Kidney (tissue), 14 donors: ENCODE results near the gene AK2. TPM values are rescaled to one million over a fixed set of nuclear protein-coding genes. Genes with fewer than 3 reads are reported as not detected.
"Not testable (repeated sequence)": the region's sequence is repeated elsewhere in the genome, so short reads cannot be mapped to it uniquely, and the experiment has no call there.

Experiments used
- DNase-seq, 5 donors: peaks; one replicate each; pipeline ENCODE4 v3.0.0-alpha.2; 2013 to 2020
- FAIRE-seq: peaks from 2 replicates; lab custom pipeline; 2012; peaks lifted over from hg19 to GRCh38; lab: Jason Lieb, UNC
- H3K27ac ChIP-seq, 2 donors: one replicate each; pipeline ENCODE4 v1.7.0; 2013; ENCODE audit warnings: low read depth in 2 of 2, low read length in 2 of 2, inconsistent platforms in 1 of 2
- H3K27me3 ChIP-seq: one replicate; pipeline ENCODE4 v1.7.1; 2013; ENCODE audit warnings: low read length, inconsistent platforms; ENCODE audit not compliant: control insufficient read depth, insufficient read depth
- H3K36me3 ChIP-seq, 3 donors: one replicate each; pipeline versions ENCODE4 v1.7.0 to v1.7.1; 2013; ENCODE audit warnings: low read length in 3 of 3, control low read depth in 1 of 3, inconsistent platforms in 1 of 3; ENCODE audit not compliant: insufficient read depth in 3 of 3, control insufficient read depth in 2 of 3
- H3K4me1 ChIP-seq, 3 donors: one replicate each; pipeline versions ENCODE4 v1.7.0 to v1.7.1; 2013; ENCODE audit warnings: low read length in 3 of 3, inconsistent platforms in 1 of 3, low read depth in 1 of 3; ENCODE audit not compliant: control insufficient read depth in 2 of 3, insufficient read depth in 2 of 3
- H3K4me3 ChIP-seq, 3 donors: one replicate each; pipeline versions ENCODE4 v1.7.0 to v1.8.1; 2013; ENCODE audit warnings: low read length in 3 of 3, control low read depth in 1 of 3, inconsistent platforms in 1 of 3
- H3K9ac ChIP-seq, 3 donors: one replicate each; pipeline versions ENCODE4 v1.7.0 to v1.7.1; 2013; ENCODE audit warnings: low read length in 3 of 3, control low read depth in 1 of 3, inconsistent platforms in 1 of 3
- H3K9me3 ChIP-seq, 3 donors: one replicate each; pipeline versions ENCODE4 v1.7.0 to v1.7.1; 2013; ENCODE audit warnings: low read length in 3 of 3, control low read depth in 1 of 3, inconsistent platforms in 1 of 3; ENCODE audit not compliant: control insufficient read depth in 2 of 3, insufficient read depth in 1 of 3
- intact Hi-C: fragments of 100-400 bp; cut with DNase I; formaldehyde crosslinking; loops from one replicate; pipeline ENCODE4 v1.11.1; 2022
- polyA plus RNA-seq: library from polyadenylated mRNA; stranded (reverse); fragments of 350-450 nt; fragmentation: Illumina TruSeq; extraction: RNeasy Lipid Tissue Mini Kit (QIAGEN cat#74804); gene quantifications from one replicate; pipeline ENCODE4 v1.2.3, GENCODE V29; 2014; ENCODE audit warnings: low read depth, low replicate concordance; ENCODE audit not compliant: insufficient read depth
- total RNA-seq: library from RNA; stranded (reverse); fragmentation: NEBNext Ultra II Directional; extraction: Animal tissue kit (Norgen Biotek cat#: 25700); gene quantifications from one replicate; pipeline ENCODE4 v1.2.1, GENCODE V29; 2021
- TF ChIP-seq, protein P1 (sequence below): IDR thresholded peaks from 3 replicates; pipeline ENCODE4 v1.5.1; 2012; ENCODE audit warnings: mild to moderate bottlenecking, moderate library complexity, borderline replicate concordance; ENCODE audit not compliant: insufficient read depth; ENCODE audit errors: extremely low read depth
- donor health status: control.
- donor health status: control.
- donor health status: control.
- donor health status: control.
- donor health status: control.
- donor health status: DM: yes; HTN: yes; CAD: no.
- donor health status: Normal renal cell carcinoma (clear cell type).

AK2 gene
- total and polyA plus RNA-seq, 2 donors from 2014 or later = 172 to 334 TPM

DNA sequence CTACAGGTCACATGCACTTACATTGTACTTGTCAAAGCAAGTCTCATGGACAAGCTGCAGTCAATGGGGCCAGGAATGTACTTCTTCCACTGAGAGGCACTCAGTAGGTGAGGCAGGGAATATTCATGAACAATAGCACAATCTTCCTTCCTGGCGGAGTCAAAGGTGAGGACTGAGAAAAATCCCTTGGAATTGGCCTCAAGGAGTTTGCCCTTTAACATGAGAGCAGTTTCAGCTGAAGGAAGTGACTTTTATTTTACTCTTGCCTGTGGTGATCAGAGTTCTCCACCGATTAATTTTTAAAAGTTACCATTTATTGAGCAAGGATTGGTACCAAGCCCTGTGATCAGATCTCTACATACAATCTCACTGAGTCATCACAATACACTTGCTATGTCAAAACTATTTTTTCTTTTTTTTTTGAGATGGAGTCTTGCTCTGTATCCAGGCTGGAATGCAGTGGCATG, 11.2 kb upstream of the AK2 start:
- H3K27me3 ChIP-seq = no peaks in the 10 kb centered on the region
- H3K9me3 ChIP-seq = no peaks in the 10 kb centered on the region
- no peaks in the 10 kb centered on the region for H3K36me3 ChIP-seq
- FAIRE-seq (no peak), DNase-seq (no peak)
- TF ChIP-seq, protein P1, sequence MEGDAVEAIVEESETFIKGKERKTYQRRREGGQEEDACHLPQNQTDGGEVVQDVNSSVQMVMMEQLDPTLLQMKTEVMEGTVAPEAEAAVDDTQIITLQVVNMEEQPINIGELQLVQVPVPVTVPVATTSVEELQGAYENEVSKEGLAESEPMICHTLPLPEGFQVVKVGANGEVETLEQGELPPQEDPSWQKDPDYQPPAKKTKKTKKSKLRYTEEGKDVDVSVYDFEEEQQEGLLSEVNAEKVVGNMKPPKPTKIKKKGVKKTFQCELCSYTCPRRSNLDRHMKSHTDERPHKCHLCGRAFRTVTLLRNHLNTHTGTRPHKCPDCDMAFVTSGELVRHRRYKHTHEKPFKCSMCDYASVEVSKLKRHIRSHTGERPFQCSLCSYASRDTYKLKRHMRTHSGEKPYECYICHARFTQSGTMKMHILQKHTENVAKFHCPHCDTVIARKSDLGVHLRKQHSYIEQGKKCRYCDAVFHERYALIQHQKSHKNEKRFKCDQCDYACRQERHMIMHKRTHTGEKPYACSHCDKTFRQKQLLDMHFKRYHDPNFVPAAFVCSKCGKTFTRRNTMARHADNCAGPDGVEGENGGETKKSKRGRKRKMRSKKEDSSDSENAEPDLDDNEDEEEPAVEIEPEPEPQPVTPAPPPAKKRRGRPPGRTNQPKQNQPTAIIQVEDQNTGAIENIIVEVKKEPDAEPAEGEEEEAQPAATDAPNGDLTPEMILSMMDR = no peak
- no peak overlapping the region for H3K9ac ChIP-seq
- H3K27ac ChIP-seq = peak overlapping the region in 1 of 2 donors; percentile 23
- peaks cover 0 to 6% (median 3%) of the 10 kb centered on the region in 3 donors for H3K4me1 ChIP-seq
- intact Hi-C loops = no loop called here
- no peak overlapping the region for H3K4me3 ChIP-seq

DNA sequence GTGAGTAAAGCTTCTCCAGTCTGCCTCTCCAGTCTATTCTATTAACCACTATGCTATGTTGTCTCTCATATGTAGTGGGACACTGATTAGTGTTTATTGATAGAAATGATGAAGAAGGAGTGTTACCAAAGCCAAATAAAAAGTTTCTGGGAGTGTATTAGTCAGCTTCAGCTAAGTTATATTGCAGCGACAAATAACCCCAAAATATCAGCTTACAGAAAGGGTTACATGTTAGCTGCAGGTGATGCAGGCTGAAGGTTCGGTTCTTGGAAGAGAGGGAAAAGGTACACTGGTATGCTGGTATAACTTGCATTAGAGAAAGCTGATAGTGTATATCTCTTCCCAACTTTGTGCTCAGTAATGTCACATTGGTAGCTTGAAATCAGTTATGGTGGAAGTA, 10.6 kb upstream of the AK2 start:
- H3K4me1 ChIP-seq = peaks cover 0 to 6% (median 3%) of the 10 kb centered on the region in 3 donors
- no peaks in the 10 kb centered on the region for H3K36me3 ChIP-seq
- TF ChIP-seq, protein P1 = no peak
- DNase-seq (no peak), FAIRE-seq (no peak)
- intact Hi-C loops = no loop called here
- H3K4me3 ChIP-seq = no peak overlapping the region
- H3K9ac ChIP-seq = no peak overlapping the region
- H3K27ac ChIP-seq = peak overlapping the region in 1 of 2 donors; percentile 23
- no peaks in the 10 kb centered on the region for H3K27me3 ChIP-seq
- no peaks in the 10 kb centered on the region for H3K9me3 ChIP-seq

DNA sequence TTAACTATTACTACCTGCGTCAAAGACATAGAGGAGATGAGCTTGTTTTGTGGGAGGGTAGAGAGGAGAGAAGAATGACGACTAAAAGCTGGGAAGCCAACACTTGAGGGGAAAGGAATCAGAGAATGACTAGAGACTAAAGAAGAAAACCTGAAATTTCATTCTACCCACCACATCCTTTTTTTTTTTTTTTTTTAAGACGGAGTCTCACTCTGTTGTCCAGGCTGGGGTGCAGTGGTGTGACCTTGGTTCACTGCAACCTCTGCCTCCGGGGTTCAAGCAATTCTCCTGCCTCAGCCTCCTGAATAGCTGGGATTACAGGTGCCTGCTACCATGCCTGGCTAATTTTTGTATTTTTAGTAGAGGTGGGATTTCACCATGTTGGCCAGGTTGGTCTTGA, 9.6 kb upstream of the AK2 start:
- H3K4me1 ChIP-seq, FAIRE-seq, H3K9ac ChIP-seq, H3K27ac ChIP-seq, intact Hi-C loops, H3K4me3 ChIP-seq, DNase-seq, H3K27me3 ChIP-seq, H3K9me3 ChIP-seq, H3K36me3 ChIP-seq: not testable (repeated sequence)

DNA sequence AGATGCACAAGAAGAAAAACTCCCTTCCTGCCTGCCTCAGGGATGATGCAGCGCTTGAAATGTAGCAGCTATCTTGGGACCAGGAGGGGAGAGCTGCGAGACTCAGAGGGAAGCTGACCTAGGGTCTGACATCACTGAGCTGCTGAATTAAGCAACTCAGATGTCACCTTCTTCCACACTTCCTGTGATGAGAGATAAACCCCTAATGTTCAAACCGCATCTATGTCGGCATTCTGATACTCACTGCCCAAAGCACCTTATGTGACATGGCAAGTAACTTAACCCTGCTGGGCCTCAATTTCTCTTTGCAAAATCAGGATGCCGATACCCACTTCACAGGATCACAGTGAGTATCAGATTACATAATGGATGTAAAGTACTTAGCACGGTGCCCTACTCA, 9.1 kb upstream of the AK2 start:
- Histone ChIP-seq H3K27ac (no peak overlapping the region), H3K4me3 (peak overlapping the region in 2 of 3 donors; percentile 13 to 31), H3K9ac (no peak overlapping the region), H3K4me1 (peaks cover 0 to 6% (median 3%) of the 10 kb centered on the region in 3 donors), H3K36me3 (no peaks in the 10 kb centered on the region), H3K27me3 (no peaks in the 10 kb centered on the region), H3K9me3 (no peaks in the 10 kb centered on the region)
- DNase-seq = no peak
- intact Hi-C loops = no loop called here
- TF ChIP-seq, protein P1 = no peak
- no peak for FAIRE-seq
